Dendritic cell treated with granulocyte-macrophage colony-stimulating factor and Interleukin-4, amounts not matched to agents 40 ng/mL and 50 ng/mL, for 4 days (primary cell): ENCODE data around the gene KCNAB2.
A peak's percentile ranks its signal among the peaks of the same experiment; 100 is the strongest.

Experiments used
- H3K27ac Mint-ChIP-seq: one replicate; pipeline ENCODE4 v1.8.0; 2022; ENCODE audit warnings: mild to moderate bottlenecking, mixed read lengths
- H3K27me3 Mint-ChIP-seq: one replicate; pipeline ENCODE4 v1.8.0; 2022; ENCODE audit warnings: mild to moderate bottlenecking, mixed read lengths
- H3K36me3 Mint-ChIP-seq: one replicate; pipeline ENCODE4 v1.8.0; 2022; ENCODE audit warnings: low read depth, mixed read lengths
- H3K4me1 Mint-ChIP-seq: one replicate; pipeline ENCODE4 v1.8.0; 2022; ENCODE audit warnings: low read depth, mixed read lengths
- H3K4me3 Mint-ChIP-seq: one replicate; pipeline ENCODE4 v1.8.0; 2022; ENCODE audit warnings: mild to moderate bottlenecking, moderate library complexity, mixed read lengths
- H3K9me3 Mint-ChIP-seq: one replicate; pipeline ENCODE4 v1.8.0; 2022; ENCODE audit warnings: mixed read lengths
- intact Hi-C: fragments of 100-400 bp; cut with micrococcal nuclease; formaldehyde crosslinking; loops from one replicate; pipeline ENCODE4 v1.15.0; 2022

The KCNAB2 gene

DNA sequence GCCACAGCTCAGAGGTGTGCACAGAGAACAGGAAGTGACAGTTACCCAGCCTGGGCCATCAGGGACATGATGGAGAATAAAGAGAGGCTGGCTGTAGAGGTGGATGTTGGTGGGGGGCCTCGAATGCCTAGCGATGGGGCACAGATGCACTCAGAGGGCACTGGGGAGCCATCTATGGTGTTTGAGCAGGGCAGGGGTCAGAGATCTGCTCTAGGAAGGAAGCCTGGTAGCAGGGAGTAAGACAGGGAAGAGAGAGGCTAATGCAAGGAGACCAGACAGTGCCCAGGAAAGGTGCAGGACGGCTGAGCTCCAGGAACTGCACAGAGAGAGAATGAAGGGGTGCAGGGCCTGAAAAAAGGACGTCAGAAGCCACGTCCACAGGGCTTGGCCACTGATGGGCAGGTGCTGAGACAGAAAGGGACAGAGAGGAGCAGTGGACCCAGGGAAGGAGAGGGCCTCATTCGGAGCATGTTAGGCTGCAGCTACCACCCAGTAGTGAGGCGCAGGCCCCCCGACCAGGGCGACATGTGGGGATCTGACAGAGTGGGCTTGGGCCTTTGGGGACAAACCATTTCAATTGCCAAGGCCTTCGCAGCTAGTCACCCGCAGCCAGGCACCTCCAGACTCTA, 1.1 kb upstream of the KCNAB2 start:
- intact Hi-C loops, result no loop called here
- H3K27me3 Mint-ChIP-seq, result no peaks in the 10 kb centered on the region
- H3K36me3 Mint-ChIP-seq, result peaks cover 100% of the 10 kb centered on the region
- H3K27ac Mint-ChIP-seq, result peak overlapping the region; percentile 38
- H3K4me3 Mint-ChIP-seq, result no peak overlapping the region
- H3K9me3 Mint-ChIP-seq, result no peaks in the 10 kb centered on the region
- peaks cover 23% of the 10 kb centered on the region for H3K4me1 Mint-ChIP-seq

DNA sequence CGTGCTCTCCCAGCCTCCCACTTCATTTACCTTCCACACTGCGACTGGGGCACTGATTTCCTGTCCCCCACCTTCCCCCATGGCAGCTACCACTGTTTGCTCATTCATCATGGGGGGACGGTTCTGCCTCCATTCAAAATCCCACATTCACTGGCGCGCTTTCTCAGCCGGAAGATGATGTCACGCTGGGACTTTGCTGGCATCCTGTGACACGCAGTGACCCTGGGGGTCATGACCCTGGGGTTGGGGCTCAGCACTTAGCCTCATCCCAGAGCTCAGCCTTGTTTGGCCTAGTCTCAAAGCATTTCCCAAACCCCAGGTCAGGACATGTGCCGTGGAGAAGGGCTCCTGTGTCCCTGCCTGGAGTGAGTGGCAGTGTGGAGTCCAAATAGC, 582 bp upstream of the KCNAB2 start:
- Mint-ChIP-seq H3K36me3 (peaks cover 100% of the 10 kb centered on the region), H3K27ac (peak overlapping the region; percentile 38), H3K27me3 (no peaks in the 10 kb centered on the region), H3K9me3 (no peaks in the 10 kb centered on the region), H3K4me3 (no peak overlapping the region), H3K4me1 (peaks cover 18% of the 10 kb centered on the region)
- intact Hi-C loops, result no loop called here

- Mint-ChIP-seq H3K27me3 (no peaks in the 10 kb centered on the region), H3K9me3 (no peaks in the 10 kb centered on the region), H3K36me3 (peaks cover 100% of the 10 kb centered on the region), H3K4me3 (no peak overlapping the region), H3K4me1 (peaks cover 15% of the 10 kb centered on the region), H3K27ac (no peak overlapping the region)
- intact Hi-C loops, result no loop called here
Measured at GRCh38 chr1:6046279-6046678, 591 bp downstream of the KCNAB2 start.

DNA sequence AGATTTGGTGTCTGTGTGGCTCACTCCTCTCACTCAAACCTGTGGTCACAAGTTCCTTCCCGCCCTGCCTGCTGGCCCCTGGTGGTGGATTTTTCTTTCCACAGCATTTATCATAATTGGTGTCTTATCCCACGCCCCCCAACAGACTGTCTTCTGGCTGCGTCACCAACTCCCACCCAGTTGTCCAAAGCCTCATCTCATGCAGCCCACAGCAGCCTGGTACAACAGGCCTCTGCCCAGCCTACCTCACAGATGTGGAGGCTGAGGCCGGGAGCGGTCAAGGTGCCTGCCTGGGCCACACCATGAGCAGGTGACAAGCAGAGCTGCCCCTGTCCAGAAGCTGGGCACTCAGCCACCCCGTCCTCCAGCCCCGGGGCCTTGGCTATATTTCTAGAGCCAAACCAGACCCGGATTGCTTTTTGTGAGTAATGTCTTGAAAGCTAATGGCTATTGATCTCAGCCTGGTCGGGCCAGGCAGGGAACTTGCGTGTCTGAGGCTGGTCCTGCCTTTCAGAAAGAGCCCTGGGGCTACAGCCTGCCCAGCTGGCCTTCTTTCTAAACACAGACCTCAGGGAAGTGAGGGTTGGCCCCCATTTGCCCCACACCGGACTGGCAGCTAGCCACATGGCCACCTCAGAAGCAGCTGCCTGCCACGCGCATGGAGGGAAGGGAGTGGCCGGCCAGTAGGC, 2.6 kb downstream of the KCNAB2 start:
- Mint-ChIP-seq H3K27ac (no peak overlapping the region), H3K9me3 (no peaks in the 10 kb centered on the region), H3K36me3 (peaks cover 99% of the 10 kb centered on the region), H3K4me1 (peaks cover 29% of the 10 kb centered on the region), H3K27me3 (no peaks in the 10 kb centered on the region), H3K4me3 (no peak overlapping the region)
- intact Hi-C loops, result no loop called here

DNA sequence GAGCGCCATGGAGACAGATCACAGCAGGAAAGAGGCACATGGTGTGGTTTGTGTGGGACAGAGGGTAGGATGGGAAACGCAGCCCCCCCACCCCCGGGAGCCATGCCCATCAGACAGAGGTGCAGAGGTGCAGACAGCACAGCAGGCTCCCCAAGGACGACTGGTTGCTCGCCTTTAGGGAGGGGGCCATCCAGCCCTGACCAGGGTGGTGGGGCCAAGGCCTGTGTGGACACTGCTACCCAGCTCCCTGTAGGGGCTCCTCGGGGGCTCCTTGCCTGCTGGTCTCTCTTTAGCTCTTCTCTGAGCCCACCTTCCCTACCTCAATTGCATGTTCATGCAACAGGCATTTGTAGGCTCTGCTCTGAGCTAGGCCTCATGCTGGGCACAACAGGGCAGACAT, 3.7 kb downstream of the KCNAB2 start:
- Mint-ChIP-seq H3K27me3 (no peaks in the 10 kb centered on the region), H3K4me1 (peaks cover 40% of the 10 kb centered on the region), H3K4me3 (no peak overlapping the region), H3K9me3 (no peaks in the 10 kb centered on the region), H3K36me3 (peaks cover 99% of the 10 kb centered on the region), H3K27ac (no peak overlapping the region)
- intact Hi-C loops, result no loop called here

GRCh38 chr1:6051423-6051822, 5.7 kb downstream of the KCNAB2 start:
- Mint-ChIP-seq H3K4me3 (no peak overlapping the region), H3K4me1 (peaks cover 58% of the 10 kb centered on the region), H3K36me3 (peaks cover 88% of the 10 kb centered on the region), H3K27me3 (no peaks in the 10 kb centered on the region), H3K9me3 (no peaks in the 10 kb centered on the region), H3K27ac (no peak overlapping the region)
- intact Hi-C loops, result loop anchor here (5.0 to 10.0 kb wide), 2 partner anchors 133 to 196 kb away; partner anchors contain the start of gene CHD5

DNA sequence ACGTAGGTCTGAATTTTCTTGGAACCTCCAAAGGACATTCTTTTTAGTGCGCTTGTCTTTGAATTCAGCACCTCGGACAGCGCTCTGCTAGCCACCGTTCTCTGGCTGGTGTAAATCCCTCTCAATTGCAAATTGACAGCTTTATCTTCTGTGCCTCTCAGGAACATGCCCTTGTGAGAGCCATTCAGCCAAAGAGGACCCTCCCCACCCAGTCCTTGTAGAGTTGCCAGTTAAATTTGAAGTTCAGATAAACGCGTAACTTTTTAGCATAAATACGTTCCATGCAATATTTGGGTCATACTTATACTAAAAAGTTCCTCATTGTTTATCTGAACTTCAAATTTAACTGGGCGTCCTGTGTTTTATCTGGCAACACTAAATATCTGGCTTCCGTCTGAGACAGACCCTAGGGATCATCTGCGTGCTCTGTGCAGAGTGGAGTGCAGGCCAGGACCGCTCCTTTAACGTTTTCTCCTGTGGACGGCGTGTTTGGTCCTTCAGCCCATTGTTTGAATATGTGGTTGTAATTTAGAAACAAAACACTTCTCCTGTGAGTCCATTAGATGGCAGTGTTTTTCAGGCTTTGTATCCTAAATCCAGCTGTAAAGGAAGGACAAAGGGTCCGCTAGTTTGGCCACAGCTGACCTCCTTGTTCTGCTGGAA, 7.0 kb downstream of the KCNAB2 start:
- intact Hi-C loops, result loop anchor here (5.0 to 10.0 kb wide), 2 partner anchors 132 to 195 kb away; partner anchors contain the start of gene CHD5
- Mint-ChIP-seq H3K4me1 (peaks cover 71% of the 10 kb centered on the region), H3K27ac (peak overlapping the region; percentile 30), H3K4me3 (no peak overlapping the region), H3K9me3 (no peaks in the 10 kb centered on the region), H3K36me3 (peaks cover 86% of the 10 kb centered on the region), H3K27me3 (no peaks in the 10 kb centered on the region)

GRCh38 chr1:6053206-6053546, 7.5 kb downstream of the KCNAB2 start:
- H3K27ac Mint-ChIP-seq, result peak overlapping the region; percentile 30
- intact Hi-C loops, result loop anchor here (5.0 to 10.0 kb wide), 2 partner anchors 132 to 194 kb away; partner anchors contain the start of gene CHD5
- no peak overlapping the region for H3K4me3 Mint-ChIP-seq
- H3K4me1 Mint-ChIP-seq, result peaks cover 71% of the 10 kb centered on the region
- no peaks in the 10 kb centered on the region for H3K27me3 Mint-ChIP-seq
- H3K36me3 Mint-ChIP-seq, result peaks cover 86% of the 10 kb centered on the region
- H3K9me3 Mint-ChIP-seq, result no peaks in the 10 kb centered on the region

GRCh38 chr1:6054596-6054995, 8.9 kb downstream of the KCNAB2 start:
- peak overlapping the region; percentile 83 for H3K27ac Mint-ChIP-seq
- H3K4me1 Mint-ChIP-seq, result peaks cover 76% of the 10 kb centered on the region

GRCh38 chr1:6056572-6056948, 10.9 kb downstream of the KCNAB2 start:
- H3K27ac Mint-ChIP-seq, result peak overlapping the region; percentile 83

More at GRCh38 chr1:6054596-6054995, 8.9 kb downstream of the KCNAB2 start:
- H3K4me3 Mint-ChIP-seq, result no peak overlapping the region
- H3K36me3 Mint-ChIP-seq, result peaks cover 85% of the 10 kb centered on the region
- H3K9me3 Mint-ChIP-seq, result no peaks in the 10 kb centered on the region
- intact Hi-C loops, result loop anchor here (5.0 to 10.0 kb wide), 2 partner anchors 130 to 193 kb away; partner anchors contain the start of gene CHD5
- no peaks in the 10 kb centered on the region for H3K27me3 Mint-ChIP-seq

DNA sequence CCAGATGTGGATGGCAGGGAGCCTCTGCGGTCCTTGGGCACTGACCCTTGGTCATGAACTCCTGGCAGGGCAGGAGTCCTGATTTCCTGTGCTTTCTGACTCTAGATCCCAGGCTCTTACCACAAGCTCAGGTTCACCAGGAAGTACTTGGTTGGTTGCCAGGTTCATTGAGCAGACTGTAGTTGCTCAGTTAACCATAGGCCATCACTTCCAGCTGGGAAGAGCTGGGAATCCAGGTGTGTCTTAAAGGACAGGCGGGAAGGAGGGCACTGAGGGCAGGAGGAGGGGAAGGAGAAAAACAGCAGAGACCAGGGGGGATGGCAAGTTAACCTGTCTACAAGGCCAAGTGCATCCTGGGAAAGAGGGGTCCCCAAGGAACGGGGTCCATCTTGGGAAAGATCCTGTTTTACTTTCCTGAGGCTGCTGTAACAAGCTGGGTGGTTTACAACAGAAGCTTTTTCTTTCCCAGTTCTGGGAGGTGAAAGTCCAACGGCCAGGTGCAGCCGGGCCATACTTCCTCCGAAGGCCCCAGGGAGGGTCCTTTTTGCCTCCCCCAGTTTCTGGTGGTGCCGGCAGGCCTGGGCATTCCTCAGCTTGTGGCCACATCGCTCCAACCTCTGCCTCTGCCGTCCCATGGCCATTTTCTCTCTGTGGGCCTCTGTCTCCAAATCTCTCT, 11.6 kb downstream of the KCNAB2 start:
- H3K27me3 Mint-ChIP-seq, result no peaks in the 10 kb centered on the region
- intact Hi-C loops, result loop anchor here (2.0 to 10.0 kb wide), 2 partner anchors 65 to 127 kb away; partner anchors contain the start of gene CHD5
- H3K9me3 Mint-ChIP-seq, result no peaks in the 10 kb centered on the region
- H3K4me3 Mint-ChIP-seq, result peak overlapping the region; percentile 51
- H3K4me1 Mint-ChIP-seq, result peaks cover 81% of the 10 kb centered on the region
- H3K27ac Mint-ChIP-seq, result peak overlapping the region; percentile 83
- H3K36me3 Mint-ChIP-seq, result peaks cover 78% of the 10 kb centered on the region

More at GRCh38 chr1:6056572-6056948, 10.9 kb downstream of the KCNAB2 start:
- intact Hi-C loops, result loop anchor here (2.0 to 10.0 kb wide), 2 partner anchors 66 to 128 kb away; partner anchors contain the start of gene CHD5
- Mint-ChIP-seq H3K36me3 (peaks cover 85% of the 10 kb centered on the region), H3K9me3 (no peaks in the 10 kb centered on the region), H3K4me3 (peak overlapping the region; percentile 51), H3K27me3 (no peaks in the 10 kb centered on the region), H3K4me1 (peaks cover 87% of the 10 kb centered on the region)

DNA sequence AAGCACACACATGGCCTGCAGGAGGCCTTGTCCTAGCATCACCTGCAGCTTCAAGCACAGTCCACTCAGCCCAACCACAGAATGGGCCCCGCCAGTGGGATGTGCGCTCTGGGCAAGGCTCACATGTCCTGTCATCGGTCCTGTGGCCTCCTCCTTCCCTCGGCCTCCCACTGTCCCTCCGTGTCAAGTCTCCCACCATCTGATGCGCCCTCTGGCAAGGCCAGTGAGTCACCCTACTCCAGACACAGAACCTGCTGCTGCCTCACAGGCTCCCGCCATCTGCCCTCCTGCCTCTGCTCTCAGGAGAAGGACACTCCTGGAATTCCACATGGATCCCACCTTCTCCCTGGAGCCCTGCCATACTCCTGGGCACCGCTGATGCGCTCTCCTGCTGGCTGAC, 14.2 kb downstream of the KCNAB2 start:
- H3K4me1 Mint-ChIP-seq, result peaks cover 79% of the 10 kb centered on the region
- H3K27me3 Mint-ChIP-seq, result no peaks in the 10 kb centered on the region
- H3K4me3 Mint-ChIP-seq, result no peak overlapping the region
- peaks cover 67% of the 10 kb centered on the region for H3K36me3 Mint-ChIP-seq
- intact Hi-C loops, result loop anchor here (10.0 kb wide), 1 partner anchor 125 kb away; the partner anchor contains the start of gene CHD5
- peak overlapping the region; percentile 61 for H3K27ac Mint-ChIP-seq
- peaks cover 8% of the 10 kb centered on the region for H3K9me3 Mint-ChIP-seq

DNA sequence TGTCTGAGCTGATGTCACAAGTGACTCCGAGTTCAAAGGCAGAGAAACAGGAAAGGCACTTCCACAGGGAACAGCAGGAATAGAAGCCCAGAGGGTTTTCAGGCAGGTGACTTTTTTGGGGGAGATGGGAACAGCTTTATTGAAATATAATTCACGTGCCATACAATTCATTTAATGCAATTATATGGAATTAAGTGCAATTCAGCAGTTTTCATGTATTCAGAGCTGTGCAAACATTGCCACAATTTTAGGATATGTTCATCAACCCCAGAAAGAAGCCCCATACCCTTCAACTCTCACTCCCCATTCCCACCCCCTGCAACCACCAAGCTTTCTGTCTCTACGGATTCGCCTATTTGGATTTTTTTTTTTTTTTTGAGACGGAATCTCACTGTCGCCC, 17.0 kb downstream of the KCNAB2 start:
- intact Hi-C loops, result no loop called here
- H3K4me3 Mint-ChIP-seq, result no peak overlapping the region
- H3K9me3 Mint-ChIP-seq, result peaks cover 8% of the 10 kb centered on the region
- H3K27ac Mint-ChIP-seq, result no peak overlapping the region
- H3K36me3 Mint-ChIP-seq, result peaks cover 80% of the 10 kb centered on the region
- no peaks in the 10 kb centered on the region for H3K27me3 Mint-ChIP-seq
- H3K4me1 Mint-ChIP-seq, result peaks cover 59% of the 10 kb centered on the region
